Brain microvascular endothelial cell (primary cell): ENCODE data around the gene PRR35.

Experiments used
- DNase-seq: peaks from one replicate; pipeline ENCODE4 v3.0.0-alpha.2; 2020
- H3K27ac ChIP-seq: fragments of 250-450 bp; sonication (Bioruptor Pico); 2 replicates; pipeline ENCODE4 v1.5.1; 2020; ENCODE audit warnings: mild to moderate bottlenecking, moderate library complexity
- H3K27me3 ChIP-seq: fragments of 250-450 bp; sonication (Bioruptor Pico); replicated peaks from 2 replicates; pipeline ENCODE4 v1.5.1; 2020; ENCODE audit warnings: mild to moderate bottlenecking
- H3K36me3 ChIP-seq: fragments of 250-450 bp; sonication (Bioruptor Pico); replicated peaks from 2 replicates; pipeline ENCODE4 v1.5.1; 2020; ENCODE audit warnings: mild to moderate bottlenecking
- H3K4me3 ChIP-seq: 2 replicates; pipeline ENCODE4 v1.5.1; 2011; ENCODE audit warnings: low read depth, mild to moderate bottlenecking, control low read depth, low read length, moderate library complexity
- in situ Hi-C: cut with HindIII; loops from 2 replicates; pipeline ENCODE4 v1.10.0; 2017; ENCODE audit warnings: low sequenced_read_pairs, low pct_ligation_motif_present
- TF ChIP-seq, protein P1 (sequence below): IDR thresholded peaks from 2 replicates; pipeline ENCODE4 v1.5.1; 2011; ENCODE audit warnings: low read depth, mild to moderate bottlenecking, moderate library complexity, low read length, control low read depth, inconsistent platforms; ENCODE audit errors: missing control alignments

PRR35 gene

DNA sequence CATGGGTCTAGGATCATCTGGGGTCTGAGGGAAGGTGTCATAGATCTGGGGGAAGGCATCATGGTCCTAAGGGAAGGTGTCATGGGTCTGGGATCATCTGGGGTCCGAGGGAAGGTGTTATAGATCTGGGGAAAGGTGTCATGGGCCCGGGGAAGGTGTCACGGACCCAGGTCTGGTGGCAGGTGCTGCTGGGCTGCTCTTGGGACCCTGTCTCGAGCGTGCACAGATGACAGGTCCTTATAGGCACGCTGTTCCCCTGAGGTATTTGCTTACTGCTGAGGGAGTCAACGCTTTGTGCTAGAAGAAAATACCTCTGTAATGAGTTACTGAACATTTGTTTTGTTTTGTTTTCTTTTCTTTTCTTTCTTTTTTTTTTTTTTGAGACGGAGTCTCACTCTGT, 31.0 kb downstream of the PRR35 start:
- H3K4me3 ChIP-seq: peak overlapping the region; percentile 77
- no peaks in the 10 kb centered on the region for H3K36me3 ChIP-seq
- no peak overlapping the region for H3K27ac ChIP-seq
- DNase-seq: no peak
- in situ Hi-C loops: no loop called here
- TF ChIP-seq, protein P1, sequence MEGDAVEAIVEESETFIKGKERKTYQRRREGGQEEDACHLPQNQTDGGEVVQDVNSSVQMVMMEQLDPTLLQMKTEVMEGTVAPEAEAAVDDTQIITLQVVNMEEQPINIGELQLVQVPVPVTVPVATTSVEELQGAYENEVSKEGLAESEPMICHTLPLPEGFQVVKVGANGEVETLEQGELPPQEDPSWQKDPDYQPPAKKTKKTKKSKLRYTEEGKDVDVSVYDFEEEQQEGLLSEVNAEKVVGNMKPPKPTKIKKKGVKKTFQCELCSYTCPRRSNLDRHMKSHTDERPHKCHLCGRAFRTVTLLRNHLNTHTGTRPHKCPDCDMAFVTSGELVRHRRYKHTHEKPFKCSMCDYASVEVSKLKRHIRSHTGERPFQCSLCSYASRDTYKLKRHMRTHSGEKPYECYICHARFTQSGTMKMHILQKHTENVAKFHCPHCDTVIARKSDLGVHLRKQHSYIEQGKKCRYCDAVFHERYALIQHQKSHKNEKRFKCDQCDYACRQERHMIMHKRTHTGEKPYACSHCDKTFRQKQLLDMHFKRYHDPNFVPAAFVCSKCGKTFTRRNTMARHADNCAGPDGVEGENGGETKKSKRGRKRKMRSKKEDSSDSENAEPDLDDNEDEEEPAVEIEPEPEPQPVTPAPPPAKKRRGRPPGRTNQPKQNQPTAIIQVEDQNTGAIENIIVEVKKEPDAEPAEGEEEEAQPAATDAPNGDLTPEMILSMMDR: no peak
- H3K27me3 ChIP-seq: no peaks in the 10 kb centered on the region

DNA sequence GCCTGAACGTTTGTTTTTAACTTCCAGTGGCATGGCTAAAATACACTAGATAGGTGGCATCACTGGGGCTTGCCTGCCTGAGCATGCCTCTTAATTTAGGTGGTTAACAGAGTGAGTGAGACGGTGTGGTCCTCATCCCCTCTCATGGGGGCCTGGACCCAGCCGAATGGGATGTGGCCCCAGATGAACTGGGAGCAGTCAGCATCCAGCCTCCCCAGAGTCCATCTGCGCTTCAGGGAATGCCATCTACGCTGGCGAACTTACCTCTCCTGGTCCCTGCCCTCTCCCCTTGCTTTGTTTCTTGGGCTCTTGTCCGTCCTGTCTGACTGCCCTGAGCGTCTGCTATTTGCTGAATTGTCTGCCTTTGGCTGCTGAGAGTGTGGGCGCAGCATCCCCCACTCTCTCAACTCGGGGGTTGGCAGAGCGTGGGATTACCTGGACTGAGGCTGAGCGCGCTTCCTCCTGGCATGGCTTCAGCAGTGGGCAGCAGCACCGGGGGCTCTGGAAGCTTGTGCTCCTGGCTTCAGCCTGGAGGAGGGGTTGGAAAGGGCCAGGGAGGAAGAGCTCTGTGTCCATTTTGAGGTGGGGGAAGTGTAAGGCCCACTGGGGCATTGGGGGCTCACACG, 31.8 kb downstream of the PRR35 start:
- no peaks in the 10 kb centered on the region for H3K27me3 ChIP-seq
- TF ChIP-seq, protein P1: no peak
- in situ Hi-C loops: no loop called here
- no peaks in the 10 kb centered on the region for H3K36me3 ChIP-seq
- no peak overlapping the region for H3K4me3 ChIP-seq
- no peak overlapping the region for H3K27ac ChIP-seq
- no peak for DNase-seq

DNA sequence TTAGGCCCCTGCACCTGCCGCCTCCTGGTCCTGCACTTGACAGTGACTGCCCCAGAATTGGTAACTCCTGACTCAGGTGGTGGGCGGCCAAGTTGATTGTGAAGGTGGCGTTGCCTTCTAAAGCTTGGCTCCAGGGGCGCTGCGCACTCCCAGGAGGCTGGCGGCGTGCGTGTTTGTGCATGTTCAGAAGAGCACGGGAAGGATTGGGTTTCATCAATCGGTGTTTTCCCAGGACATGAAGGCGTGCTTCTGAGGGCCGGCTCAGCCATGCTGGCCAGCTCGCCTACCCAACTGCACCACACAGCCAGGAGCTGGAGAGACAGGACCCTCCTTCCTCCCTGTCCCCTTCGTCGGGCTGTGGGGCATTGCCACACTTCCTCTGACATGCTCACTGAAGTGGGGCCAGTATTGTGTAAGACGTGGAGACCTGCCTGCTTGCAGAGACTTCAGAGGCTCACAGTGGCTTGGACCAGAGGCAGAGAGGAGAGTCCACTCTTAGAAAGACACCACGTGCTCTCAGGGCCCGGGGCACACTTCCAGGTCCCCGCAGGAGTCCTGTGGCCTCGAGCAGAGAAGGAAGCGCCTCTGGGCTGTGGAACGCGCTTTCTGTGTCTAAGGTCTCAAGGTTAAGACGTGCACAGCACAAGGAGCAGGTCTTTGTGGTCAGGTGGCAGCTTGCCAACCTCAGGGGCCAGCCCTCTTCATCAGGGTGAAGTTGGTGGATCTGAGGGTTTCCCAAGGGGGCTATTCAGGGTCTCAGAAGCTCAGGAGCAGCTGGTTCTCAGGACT, 32.5 kb downstream of the PRR35 start:
- TF ChIP-seq, protein P1: no peak
- no peaks in the 10 kb centered on the region for H3K36me3 ChIP-seq
- no peaks in the 10 kb centered on the region for H3K27me3 ChIP-seq
- no peak overlapping the region for H3K4me3 ChIP-seq
- no peak overlapping the region for H3K27ac ChIP-seq
- in situ Hi-C loops: no loop called here
- DNase-seq: no peak

DNA sequence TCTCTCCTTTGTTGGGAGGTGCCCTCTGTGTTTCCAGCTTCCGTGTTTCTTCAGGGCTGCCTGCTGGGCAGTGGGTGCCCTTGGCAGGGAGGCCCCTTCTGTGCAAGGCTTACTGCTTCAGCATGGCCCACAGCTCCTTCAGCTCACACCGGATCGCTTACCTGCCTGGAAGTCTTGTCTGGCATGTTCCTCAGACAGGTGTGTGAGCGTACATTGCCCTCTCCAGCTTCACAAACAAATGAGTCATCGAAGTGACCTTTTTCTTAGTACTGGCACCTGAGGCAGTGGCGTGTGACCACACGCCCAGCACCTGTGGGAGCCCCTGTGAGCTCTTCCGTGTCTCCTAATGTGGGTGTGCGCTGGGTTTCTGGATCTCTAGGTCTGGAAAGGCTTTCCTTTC, 33.2 kb downstream of the PRR35 start:
- H3K27me3 ChIP-seq: no peaks in the 10 kb centered on the region
- DNase-seq: no peak
- H3K36me3 ChIP-seq: no peaks in the 10 kb centered on the region
- H3K4me3 ChIP-seq: no peak overlapping the region
- TF ChIP-seq, protein P1: no peak
- in situ Hi-C loops: no loop called here
- H3K27ac ChIP-seq: no peak overlapping the region

DNA sequence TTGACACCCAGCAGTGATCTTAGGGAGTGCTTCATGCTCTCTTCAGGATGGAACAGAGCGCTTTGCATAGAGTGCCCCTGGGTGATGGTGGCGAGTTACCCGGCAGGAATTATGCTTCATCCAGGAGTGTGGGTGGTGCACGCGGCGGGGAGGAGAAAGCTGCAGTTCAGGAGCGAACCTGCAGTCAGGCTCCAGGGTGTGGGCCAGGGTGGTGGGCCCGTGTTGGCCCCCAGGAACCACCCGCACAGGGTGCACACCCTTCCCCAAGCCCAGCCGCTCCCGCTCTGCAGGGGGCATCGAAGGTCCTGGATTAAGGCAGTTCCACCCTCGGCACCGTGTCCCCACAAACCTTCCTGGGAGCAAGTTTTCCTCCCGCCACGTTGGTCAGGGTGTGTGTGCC, 33.6 kb downstream of the PRR35 start:
- no peak overlapping the region for H3K4me3 ChIP-seq
- TF ChIP-seq, protein P1: no peak
- no peaks in the 10 kb centered on the region for H3K36me3 ChIP-seq
- no peak for DNase-seq
- no peak overlapping the region for H3K27ac ChIP-seq
- in situ Hi-C loops: no loop called here
- H3K27me3 ChIP-seq: no peaks in the 10 kb centered on the region
